ENCODE data around the gene RXFP4.

DNA sequence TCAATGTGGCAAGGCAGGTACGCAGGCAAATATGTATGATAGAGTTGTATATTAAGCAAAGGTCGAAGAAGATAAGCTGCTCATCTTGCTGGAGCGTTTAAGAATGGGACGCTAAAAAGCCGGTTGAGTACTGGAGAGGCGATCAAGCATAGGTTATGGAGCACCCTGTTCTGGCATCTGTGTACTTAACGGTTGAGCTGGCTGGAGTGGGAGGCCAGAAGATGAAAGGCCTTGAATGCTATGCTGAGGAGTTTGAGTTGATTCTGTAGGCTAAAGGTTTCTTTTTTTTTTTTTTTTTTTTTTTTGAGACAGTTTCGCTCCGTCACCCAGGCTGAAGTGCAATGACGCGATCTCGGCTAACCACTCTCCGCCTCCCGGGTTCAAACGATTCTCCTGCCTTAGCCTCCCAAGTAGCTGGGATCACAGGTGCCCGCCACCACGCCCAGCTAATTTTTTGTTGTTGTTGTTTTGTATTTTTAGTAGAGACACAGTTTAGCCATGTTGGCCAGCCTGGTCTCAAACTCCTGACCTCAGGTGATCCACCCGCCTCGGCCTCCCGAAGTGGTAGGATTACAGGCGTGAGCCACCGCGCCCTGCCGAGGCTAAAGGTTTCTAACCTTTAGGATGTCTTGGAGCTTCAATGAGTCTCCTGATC lies 6.4 kb upstream of the RXFP4 start:
- no peak for TF ChIP-seq ZFP36L1 (CRISPR knock-in tag; IDR thresholded peaks at IDR 0.05)
- no peak for TF ChIP-seq ZFP1 (CRISPR knock-in tag; IDR thresholded peaks at IDR 0.05)
- TF ChIP-seq MXI1 (IDR thresholded peaks at IDR 0.05; ENCODE audit: borderline replicate concordance, low read depth, low read length) = no peak
- TF ChIP-seq DNMT3B (CRISPR knock-in tag; conservative IDR thresholded peaks at IDR 0.05) = no peak
- TF ChIP-seq EP300 (IDR thresholded peaks at IDR 0.05; ENCODE audit: low read depth in 2 of 2, low read length in 2 of 2) = no peak
- no peak for TF ChIP-seq EP300 (CRISPR knock-in tag; IDR thresholded peaks at IDR 0.05; ENCODE audit: borderline replicate concordance)

Data from HepG2 (cell line).